Uterus (tissue), 2 donors: ENCODE data around the gene TM9SF2.

Experiments used
- POLR2A ChIP-seq, 2 donors: fragments of 450-650 bp; IDR thresholded peaks; one replicate each; pipeline ENCODE4 v1.6.1; 2016; ENCODE audit warnings: antibody characterized with exemption in 2 of 2, mild to moderate bottlenecking in 1 of 2, moderate library complexity in 1 of 2
- TF ChIP-seq, protein P1 (sequence below), 4 experiments: fragments of 200-600 bp in 2 of 4; fragments of 450-650 bp in 2 of 4; sonication (generic) in 2 of 4; IDR thresholded peaks; one replicate each; pipeline ENCODE4 v1.5.1; 2016 to 2019; ENCODE audit warnings: antibody characterized with exemption in 4 of 4, mild to moderate bottlenecking in 2 of 4, moderate library complexity in 1 of 4

DNA sequence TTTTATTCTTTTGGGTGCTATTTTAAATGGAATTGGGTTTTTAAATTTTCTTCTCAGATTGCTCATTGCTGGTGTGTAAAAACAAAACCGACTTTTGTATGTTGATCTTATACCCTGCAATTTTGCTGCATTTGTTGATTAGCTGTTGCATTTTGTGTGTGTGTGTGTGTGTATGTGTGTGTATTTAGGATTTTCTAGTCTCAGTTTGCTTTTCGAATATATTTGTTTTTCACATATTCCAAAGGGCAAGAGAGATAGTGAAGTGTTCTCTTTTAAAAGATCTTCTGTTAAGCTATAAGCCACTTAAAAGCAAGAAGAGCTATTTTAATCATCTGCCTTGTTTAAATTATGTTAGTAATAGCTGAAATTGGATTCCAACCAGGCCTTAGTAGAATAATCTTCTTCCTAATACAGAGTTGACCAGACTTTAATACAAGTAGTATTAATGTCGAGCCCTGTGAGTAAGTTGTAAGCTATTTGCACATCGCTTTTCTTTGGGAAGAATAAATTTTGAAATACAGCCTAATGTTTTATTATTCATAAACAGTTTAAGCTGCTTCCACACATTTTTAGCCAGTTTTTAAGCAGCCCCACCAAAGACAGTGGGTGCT is 57.4 kb downstream of the TM9SF2 start:
- no peak for TF ChIP-seq POLR2A (IDR thresholded peaks at IDR 0.05)
- TF ChIP-seq, protein P1, sequence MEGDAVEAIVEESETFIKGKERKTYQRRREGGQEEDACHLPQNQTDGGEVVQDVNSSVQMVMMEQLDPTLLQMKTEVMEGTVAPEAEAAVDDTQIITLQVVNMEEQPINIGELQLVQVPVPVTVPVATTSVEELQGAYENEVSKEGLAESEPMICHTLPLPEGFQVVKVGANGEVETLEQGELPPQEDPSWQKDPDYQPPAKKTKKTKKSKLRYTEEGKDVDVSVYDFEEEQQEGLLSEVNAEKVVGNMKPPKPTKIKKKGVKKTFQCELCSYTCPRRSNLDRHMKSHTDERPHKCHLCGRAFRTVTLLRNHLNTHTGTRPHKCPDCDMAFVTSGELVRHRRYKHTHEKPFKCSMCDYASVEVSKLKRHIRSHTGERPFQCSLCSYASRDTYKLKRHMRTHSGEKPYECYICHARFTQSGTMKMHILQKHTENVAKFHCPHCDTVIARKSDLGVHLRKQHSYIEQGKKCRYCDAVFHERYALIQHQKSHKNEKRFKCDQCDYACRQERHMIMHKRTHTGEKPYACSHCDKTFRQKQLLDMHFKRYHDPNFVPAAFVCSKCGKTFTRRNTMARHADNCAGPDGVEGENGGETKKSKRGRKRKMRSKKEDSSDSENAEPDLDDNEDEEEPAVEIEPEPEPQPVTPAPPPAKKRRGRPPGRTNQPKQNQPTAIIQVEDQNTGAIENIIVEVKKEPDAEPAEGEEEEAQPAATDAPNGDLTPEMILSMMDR (IDR thresholded peaks at IDR 0.05): no peak
